SW480 (cell line): Measurements from ENCODE around the gene DNPH1.
A peak's percentile ranks its signal among the peaks of the same experiment; 100 is the strongest.

Source experiments
- DNase-seq: peaks from one replicate; pipeline ENCODE4 v3.0.0-alpha.2; 2016; ENCODE audit warnings: low spot score

Gene DNPH1

GRCh38 chr6:43263314-43264178 lies 34.3 kb upstream of the DNPH1 start:
- peak; percentile 52 for DNase-seq

- no peak for DNase-seq
These were observed 33.6 kb upstream of the DNPH1 start for GRCh38 chr6:43262780-43263313.

GRCh38 chr6:43262000-43262779 lies 32.9 kb upstream of the DNPH1 start:
- DNase-seq = no peak

GRCh38 chr6:43261198-43261597 lies 31.9 kb upstream of the DNPH1 start:
- DNase-seq = no peak

- DNase-seq = no peak
These were observed 31.5 kb upstream of the DNPH1 start for GRCh38 chr6:43260791-43261190.

- DNase-seq = no peak
These were observed 29.8 kb upstream of the DNPH1 start for GRCh38 chr6:43258807-43259686.

GRCh38 chr6:43258180-43258579 lies 28.9 kb upstream of the DNPH1 start:
- DNase-seq = no peak

- no peak for DNase-seq
These were observed 28.3 kb upstream of the DNPH1 start for GRCh38 chr6:43257367-43258145.

- DNase-seq = no peak
These were observed 27.5 kb upstream of the DNPH1 start for GRCh38 chr6:43256670-43257366.

GRCh38 chr6:43255408-43256054 lies 26.2 kb upstream of the DNPH1 start:
- no peak for DNase-seq

GRCh38 chr6:43254846-43255245 lies 25.6 kb upstream of the DNPH1 start:
- DNase-seq = no peak

GRCh38 chr6:43254138-43254817 lies 25.0 kb upstream of the DNPH1 start:
- DNase-seq = no peak

GRCh38 chr6:43253401-43253800 lies 24.1 kb upstream of the DNPH1 start:
- DNase-seq = no peak

- DNase-seq = no peak
These were observed 21.7 kb upstream of the DNPH1 start for GRCh38 chr6:43250992-43251373.

- no peak for DNase-seq
These were observed 19.5 kb upstream of the DNPH1 start for GRCh38 chr6:43248791-43249190.

- no peak for DNase-seq
These were observed 18.8 kb upstream of the DNPH1 start for GRCh38 chr6:43248101-43248500.

- DNase-seq = peak; percentile 67
These were observed 18.1 kb upstream of the DNPH1 start for GRCh38 chr6:43247114-43247999.
